A673 (cell line): ENCODE measurements around the gene NFIB.

Experiments used
- EZH2 ChIP-seq: fragments of 200-600 bp; sonication (generic); IDR thresholded peaks from 2 replicates; pipeline ENCODE4 v1.6.1; 2017; ENCODE audit warnings: borderline replicate concordance, low read depth, mild to moderate bottlenecking, mixed read lengths, antibody characterized with exemption, low read length; ENCODE audit not compliant: poor library complexity, severe bottlenecking
- TF ChIP-seq, protein P1 (sequence below): fragments of 300-800, 200-600 bp; sonication (generic); conservative IDR thresholded peaks from 2 replicates; pipeline ENCODE4 v1.5.1; 2017; ENCODE audit warnings: low read depth, mild to moderate bottlenecking, antibody characterized with exemption, low read length, moderate library complexity, mixed read lengths

DNA sequence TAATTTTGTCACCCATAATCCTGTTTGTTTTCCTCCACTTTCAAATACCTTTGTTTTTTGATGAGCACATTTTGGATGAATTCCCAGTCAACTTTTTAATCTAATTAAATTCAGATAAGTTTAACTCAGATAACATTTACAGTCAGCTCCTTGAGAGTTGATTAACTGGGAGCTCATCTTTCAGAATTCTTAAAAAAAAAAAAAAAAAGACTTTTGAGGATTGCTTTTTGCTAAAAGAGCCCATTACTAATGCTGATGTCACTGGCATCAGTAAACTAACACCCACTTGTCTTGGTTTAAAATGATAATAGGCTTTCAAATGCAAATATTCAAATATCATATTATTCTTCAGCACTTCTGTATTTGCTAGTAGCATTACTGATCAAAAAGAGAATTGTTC, 47.1 kb upstream of the NFIB start:
- TF ChIP-seq EZH2: no peak
- TF ChIP-seq, protein P1, sequence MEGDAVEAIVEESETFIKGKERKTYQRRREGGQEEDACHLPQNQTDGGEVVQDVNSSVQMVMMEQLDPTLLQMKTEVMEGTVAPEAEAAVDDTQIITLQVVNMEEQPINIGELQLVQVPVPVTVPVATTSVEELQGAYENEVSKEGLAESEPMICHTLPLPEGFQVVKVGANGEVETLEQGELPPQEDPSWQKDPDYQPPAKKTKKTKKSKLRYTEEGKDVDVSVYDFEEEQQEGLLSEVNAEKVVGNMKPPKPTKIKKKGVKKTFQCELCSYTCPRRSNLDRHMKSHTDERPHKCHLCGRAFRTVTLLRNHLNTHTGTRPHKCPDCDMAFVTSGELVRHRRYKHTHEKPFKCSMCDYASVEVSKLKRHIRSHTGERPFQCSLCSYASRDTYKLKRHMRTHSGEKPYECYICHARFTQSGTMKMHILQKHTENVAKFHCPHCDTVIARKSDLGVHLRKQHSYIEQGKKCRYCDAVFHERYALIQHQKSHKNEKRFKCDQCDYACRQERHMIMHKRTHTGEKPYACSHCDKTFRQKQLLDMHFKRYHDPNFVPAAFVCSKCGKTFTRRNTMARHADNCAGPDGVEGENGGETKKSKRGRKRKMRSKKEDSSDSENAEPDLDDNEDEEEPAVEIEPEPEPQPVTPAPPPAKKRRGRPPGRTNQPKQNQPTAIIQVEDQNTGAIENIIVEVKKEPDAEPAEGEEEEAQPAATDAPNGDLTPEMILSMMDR: no peak
